ENCODE measurements around the gene SPAST.

GRCh38 chr2:32108111-32108510 is 44.8 kb downstream of the SPAST start:
- no peak for TF ChIP-seq CTCF (conservative IDR thresholded peaks at IDR 0.05)
- TF ChIP-seq ZFX (IDR thresholded peaks at IDR 0.05) = no peak

All from C4-2B (cell line).